ENCODE data around the gene PFKFB3.

DNA sequence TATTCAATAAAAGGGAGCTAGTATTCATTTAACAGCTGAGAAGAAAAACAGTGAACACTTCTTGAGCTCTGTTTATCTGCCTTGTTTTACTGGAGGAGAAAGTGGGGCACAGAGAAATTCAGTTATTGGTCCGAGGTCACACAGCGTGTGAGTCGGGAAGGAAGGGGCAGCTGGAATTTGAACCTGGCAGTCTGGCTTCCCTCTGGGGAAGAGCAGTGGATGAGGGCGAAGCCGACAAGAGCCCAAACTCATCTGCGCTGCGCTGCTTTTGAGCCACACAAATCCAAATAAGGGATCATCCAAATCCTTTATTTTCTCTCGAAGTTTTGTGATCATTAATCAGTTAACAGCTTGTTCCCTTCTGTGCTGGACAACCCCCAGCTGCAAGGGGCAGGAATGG is 23.7 kb upstream of the PFKFB3 start:
- no peak for TF ChIP-seq GATA2 (IDR thresholded peaks at IDR 0.05; ENCODE audit: low read depth, low read length)
- TF ChIP-seq GATA3 (IDR thresholded peaks at IDR 0.05; ENCODE audit: low read depth, low read length), result no peak
